GM19025 (cell line): ENCODE data around the gene IL22RA1.

ENCODE experiments used
- ATAC-seq: cut with Tn5 transposase; IDR thresholded peaks from one replicate; pipeline ENCODE4 v1.9.1; 2021; ENCODE audit warnings: mild to moderate bottlenecking, low read depth, moderate library complexity; ENCODE audit not compliant: unreplicated experiment

Gene IL22RA1

DNA sequence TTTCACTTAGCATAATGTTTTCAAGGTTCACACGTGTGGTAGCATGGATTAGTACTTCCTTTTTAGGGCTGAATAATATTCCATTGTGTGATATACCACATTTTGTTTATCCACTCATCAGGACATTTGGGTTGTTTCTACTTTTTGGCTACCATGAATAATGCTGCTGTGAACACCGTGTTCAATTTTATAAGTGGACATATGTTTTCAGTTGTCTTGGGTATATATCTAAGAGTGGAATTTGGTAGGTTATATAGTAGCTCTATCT is 3.8 kb downstream of the IL22RA1 start:
- ATAC-seq: no peak

DNA sequence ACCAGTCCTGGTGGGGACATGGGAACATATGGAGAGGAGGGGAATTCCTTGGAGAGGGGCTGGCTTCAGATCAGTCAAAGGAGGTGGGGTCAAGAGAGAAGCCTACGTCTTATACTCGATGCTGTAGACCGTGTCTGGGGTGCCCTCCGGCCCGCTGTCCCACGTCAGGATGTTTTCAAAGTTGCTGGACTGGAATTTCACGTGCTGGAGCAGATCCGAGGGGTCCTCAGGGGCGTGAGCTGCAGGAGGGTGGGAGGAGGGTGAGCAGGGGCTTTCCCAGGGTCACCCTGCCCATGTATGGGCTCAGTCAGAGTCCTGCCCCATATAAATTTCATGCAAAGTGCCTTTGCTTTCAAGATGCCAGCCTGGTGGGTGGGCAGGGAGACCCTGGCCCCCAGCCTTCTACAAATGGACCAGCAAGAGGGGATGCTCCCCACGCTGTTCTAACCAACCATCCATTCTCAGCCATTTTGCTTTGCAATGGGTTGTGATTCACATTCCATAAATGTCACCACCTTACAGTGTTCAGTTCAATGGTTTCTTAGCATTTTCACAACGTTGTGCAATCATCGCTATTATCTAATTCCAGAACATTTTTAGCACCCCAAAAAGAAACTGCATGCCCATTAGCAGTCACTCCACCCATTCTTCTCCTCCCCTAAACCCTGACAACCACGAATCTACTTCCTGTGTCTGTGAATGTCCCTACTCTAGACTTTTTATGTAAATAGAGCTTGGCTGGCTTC is 4.3 kb downstream of the IL22RA1 start:
- ATAC-seq: no peak

DNA sequence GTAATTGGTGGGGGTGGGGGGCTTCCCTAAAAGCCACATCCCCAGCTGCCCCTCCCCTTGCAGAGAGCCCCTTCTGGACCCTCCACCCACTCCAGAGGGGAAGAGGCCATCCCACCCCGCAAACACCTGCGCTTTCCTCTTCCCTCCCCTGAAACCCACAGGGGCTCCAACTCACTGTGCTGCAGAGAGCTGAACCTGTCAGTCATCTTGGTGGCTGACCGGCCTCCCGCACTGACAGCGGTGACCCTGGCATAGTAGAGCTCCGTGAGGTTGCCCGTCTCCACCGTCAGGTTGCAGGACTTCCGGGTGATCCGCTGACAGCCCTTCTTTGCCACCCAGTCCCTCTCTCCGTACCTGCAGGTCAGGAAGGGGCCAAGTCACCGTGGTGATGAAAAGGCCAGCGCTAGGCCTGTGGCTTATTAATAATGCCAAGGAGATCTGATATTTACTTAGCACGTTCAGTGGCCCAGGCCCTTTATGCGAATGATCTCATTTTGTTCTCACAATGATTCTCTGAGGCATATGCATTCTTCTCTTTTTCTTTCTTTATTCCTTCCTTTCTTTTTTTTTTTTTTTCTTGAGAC is 5.9 kb downstream of the IL22RA1 start:
- ATAC-seq: no peak

DNA sequence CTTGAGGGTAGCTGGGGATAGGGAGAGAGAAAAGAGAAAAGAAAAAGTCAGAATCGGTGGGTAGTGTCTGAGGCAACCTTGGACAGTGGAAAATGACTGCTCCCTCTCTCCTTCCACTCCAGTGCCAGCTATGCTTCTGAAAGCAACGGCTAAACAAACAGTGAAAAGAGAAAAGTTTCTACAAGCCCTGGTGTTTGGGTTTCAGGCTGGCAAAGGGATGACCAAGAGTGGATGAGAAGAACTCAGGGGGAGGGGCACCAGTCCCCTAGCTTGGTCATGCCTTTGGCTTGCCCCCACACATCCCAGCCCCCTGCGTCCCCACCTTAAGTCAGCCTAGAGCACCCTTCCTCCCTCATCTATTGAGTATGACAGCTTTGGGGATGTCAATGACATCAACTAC is 8.6 kb downstream of the IL22RA1 start:
- ATAC-seq: no peak

DNA sequence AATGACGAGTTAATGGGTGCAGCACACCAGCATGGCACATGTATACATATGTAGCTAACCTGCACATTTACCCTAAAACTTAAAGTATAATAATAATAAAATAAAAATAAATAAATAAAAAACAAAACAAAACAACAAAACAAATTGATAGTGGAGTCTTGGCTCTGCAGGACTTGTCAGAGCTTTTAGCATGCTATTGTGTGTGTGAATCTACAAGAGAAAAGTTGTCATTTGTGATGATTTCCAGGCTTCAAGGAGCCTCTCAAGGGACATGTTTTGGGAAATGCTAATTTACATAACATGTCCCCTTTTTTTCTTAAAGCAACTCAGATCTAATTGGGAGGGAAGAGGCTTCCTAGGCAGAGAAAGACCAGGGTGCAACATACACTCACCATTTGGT is 9.1 kb downstream of the IL22RA1 start:
- ATAC-seq: no peak

DNA sequence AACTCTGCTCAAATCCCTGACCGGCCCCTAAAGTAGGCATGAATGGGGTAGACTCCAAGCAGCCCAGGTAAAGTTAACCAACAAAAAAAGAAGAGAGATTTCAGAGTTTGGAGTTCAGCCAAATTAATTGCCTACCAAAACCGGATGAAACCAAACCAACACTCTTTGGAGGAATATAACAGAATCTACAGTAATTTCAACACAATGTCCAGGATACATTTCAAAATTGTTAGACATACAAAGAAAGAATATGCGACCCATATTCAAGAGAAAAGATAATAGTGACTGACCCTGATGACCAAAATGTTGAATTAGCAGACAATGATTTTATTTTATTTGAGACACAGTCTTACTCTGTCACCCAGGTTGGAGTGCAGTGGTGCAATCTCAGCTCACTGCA is 12.6 kb downstream of the IL22RA1 start:
- ATAC-seq: no peak

DNA sequence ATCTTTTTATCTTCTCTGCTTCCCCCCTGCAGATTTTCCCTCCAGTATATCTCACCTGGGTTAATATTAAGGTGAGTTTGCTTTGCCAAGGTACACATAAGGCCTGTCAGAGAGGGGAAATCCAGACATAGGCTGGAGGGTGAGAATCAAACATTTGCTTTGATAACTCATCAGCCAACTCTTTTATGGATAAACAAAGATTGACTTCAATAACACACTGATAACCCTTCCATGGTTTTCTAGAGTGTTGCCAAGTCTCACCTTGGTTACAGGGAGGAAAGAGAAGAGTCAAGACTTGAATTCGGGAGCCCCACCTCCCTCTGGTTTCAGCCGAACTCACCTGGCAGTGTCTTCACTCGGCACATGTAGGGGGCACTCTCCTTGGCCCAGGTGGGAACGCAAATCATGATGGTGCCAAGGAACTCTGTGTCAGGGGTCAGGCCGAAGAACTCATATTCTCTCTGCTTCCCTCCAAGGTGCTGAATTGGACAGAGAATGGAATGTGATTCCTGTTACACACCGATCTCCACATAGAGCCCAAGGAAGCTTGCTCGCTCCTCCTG is 15.1 kb downstream of the IL22RA1 start:
- no peak for ATAC-seq

DNA sequence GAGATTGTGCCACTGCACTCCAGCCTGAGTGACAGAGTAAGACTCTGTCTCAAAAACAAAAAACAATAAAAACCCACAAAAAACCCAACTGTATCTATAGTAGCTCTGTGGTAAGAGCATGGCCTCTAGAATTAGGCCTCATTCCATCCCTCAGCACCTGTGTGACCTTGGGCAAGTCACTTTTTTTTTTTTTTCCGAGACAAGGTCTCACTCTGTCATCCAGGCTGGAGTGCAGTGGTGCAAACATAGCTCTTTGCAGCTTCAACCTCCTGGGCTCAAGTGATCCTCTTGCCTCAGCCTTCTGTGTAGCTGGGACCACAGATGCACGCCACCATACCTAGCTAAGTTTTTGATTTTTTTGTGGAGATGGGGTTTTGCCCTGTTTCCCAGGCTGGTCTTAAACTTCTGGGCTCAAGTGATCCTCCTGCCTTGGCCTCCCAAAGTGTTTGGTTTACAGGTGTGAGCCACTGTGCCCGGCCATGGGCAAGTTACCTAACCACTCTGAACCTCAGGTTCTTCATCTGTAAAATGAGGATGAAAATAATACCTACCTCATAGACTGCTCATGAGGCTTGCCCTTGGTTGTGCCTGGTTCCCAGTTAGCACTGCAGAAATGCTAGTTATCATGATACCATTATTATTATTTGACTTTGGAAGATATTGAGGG is 15.7 kb downstream of the IL22RA1 start:
- ATAC-seq: no peak

DNA sequence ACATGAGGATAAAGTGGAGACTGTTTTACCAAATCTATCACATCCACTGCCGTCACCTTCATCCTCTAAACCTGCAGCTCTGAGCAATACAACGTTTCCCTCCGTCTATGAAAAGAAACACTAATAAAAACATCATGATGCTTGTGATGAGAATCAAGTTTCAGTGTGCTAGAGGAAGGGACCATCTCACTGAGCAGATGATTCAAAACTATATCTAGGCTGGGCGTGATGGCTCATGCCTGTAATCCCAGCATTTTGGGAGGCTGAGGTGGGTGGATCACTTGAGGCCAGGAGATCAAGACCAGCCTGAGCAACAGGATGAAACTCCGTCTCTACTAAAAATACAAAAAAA is 16.3 kb downstream of the IL22RA1 start:
- no peak for ATAC-seq

DNA sequence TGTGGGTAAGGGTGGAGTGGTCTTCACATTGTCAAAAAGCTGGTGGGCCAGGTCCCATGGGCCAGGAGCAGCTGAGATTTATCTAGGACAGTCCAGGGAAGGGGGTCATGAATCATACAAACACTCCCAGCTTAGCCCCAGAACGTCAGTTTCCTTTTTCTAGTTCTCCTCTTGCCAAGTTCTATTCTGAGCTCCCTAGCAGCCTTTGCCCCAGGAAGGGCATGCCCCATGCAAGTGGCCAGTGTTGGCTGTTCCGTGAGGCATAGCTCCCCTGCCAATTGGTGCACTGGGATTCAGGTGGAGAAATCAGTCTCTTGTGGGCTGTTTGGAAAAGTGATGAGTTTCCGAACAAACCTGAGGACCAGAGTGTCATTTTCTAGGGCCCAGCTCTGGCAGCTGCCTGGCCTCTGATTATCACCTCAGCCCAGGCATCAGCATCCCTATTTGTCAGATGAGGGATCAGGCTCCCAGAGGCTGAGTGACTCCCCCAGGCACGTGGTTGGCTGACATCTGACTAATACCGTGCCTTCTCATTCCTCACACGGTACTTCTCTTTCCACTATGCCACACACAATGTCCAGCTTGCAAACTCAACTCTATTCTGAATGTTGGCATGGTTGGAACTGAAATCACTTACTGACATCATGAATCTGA is 16.8 kb downstream of the IL22RA1 start:
- ATAC-seq: no peak

DNA sequence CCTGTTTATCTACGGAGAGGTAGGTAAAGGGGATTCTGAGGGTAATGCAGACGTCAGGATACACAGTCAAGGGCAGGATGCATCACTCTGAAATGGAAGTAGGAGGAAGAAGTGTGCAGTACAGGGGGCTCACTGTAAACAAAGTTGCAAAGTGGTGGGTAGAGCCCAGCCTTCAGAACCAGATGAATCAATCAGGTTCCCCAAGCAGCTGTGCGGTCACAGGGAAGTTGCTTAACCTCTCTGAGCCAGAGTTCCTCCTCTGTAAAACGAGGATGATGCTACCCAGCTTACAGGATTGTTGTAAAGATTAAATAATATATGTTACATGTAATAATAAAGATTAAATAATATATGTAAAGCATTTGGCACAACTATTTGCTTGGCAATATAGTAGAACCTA is 17.5 kb downstream of the IL22RA1 start:
- no peak for ATAC-seq

DNA sequence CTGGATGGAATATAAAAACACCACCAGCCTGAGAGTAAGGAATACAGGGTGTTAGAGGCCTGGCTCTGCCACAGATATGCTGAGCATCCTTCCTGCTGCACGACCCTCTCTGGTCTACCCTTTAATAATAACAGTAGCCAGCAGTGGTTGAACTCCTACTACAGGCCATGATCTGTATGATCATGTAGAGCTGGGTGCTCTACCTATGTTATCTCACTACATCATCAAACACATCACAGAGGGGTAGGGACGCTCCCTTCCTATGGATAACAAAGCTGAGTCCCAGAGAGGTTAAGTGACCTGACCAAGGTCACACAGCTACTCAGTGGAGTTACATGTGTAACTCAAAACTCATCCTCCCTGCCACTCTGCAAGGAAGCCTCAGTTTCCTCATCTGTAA is 18.0 kb downstream of the IL22RA1 start:
- no peak for ATAC-seq

DNA sequence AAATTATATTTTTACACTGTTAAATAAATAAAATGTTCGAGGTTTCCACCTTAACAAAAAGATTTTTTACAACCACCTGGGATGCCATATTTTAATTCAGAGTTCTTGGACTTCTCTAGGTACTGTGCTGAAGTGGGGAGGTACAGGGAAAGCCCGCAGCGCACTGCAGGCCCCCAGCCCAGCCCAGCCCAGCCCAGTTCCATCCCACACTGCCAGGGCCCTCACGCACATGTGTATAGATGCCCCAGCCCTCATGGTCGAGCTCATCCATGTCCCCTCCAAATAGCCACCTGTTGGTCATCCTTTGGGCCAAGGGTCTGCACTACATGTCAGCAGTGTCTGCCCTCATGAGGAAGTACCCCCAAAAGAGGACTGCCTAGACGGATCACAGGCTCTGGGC is 19.3 kb downstream of the IL22RA1 start:
- no peak for ATAC-seq

DNA sequence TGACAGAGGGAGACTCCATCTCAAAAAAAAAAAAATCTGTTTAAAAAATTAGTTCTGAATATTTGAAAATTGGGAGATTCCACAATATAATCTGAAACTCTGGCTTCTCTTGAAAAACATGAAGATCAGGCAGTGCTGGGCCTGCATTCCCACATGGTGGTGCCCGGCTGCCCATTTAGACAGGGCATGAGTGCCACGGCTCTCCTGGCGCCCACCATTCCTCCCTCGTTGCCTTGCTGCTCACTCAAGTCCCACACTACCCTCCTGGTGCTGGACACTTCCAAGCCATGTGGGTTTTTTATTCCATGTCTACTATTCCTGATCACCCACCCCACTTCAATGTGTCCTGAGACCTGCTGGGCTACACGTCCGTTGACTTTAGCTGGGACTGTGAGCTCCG is 20.2 kb downstream of the IL22RA1 start:
- ATAC-seq: no peak

DNA sequence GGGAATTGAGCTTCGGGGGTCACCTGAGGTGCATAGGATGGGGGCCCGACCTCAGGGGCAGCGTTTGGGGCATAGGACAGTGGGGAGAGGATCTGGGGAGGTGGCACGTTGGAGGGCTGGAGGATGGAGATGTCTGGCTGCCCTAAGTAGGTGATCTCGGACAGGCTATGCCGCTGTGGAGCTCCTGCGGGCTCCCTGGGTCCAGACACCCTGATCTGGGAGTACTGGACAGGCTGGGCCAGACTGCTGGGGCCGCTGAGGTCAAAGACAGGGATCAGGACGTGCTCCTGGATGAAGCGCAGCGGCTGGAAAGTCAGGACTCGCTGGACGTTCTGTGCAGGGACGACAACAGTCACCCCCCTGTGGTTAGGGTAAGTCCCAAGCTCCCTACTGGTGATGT is 21.5 kb downstream of the IL22RA1 start:
- ATAC-seq: no peak

DNA sequence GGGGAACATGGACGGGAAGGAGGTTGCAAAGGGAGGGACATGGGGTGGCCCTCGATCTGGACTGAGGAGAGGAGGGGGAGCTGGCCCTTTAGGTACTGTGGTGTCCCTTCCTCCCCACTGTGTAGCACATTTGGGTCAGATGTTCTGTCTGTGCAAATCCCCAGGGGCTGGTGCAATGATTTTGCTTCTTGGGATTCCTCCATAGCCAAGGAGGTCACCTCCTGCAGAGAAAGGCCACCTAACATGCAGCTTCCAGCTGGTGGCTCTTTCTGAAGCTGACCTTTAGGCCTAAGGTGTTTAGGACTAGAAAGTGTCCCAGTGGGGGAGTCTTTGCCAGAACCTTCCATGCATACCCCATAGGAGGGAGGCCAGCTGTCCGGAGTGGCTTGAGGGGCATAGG is 22.0 kb downstream of the IL22RA1 start:
- ATAC-seq: no peak

DNA sequence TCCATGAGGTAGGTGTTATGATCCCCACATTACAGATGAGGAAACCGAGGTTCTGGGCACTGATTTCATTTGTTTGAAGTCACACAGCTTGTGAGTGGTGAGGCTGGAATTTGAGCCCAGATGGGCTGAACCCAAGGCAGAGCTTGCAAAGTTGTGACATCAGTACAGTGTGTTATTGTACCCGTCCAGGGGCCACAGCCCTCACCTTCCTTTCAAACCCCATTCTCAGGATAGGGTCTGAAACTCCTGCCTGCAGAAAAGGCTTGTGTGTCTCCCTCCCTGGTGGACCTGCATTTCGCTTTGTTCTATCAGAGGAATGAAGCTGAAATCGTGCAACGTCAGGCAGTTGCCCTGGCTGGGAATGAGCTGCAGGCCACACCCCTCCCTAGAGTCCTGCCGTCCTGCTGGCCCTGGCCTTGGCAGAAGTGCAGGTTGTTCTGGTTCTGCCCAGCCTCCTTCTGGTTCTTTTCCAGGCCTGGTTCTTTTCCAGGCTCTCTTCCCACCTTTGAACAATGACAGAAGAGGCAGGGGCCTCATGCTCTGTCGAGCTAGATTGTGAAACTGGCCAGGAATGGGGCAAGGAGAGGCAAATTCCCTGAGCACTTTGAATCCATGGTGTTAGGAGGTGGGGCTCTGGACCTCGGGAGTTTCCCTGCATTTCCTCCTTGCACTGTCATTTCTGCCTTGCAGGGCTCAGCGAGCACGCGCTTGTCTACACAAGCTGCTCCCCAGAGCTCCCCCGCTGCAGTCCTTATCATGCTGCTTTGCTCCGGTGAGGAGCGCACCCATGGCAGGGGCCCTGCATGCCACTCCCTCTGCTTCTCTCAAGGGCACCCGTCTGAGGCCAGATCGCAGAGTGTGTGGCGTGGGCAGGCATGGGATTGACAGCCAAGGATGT is 22.8 kb downstream of the IL22RA1 start:
- ATAC-seq: no peak

DNA sequence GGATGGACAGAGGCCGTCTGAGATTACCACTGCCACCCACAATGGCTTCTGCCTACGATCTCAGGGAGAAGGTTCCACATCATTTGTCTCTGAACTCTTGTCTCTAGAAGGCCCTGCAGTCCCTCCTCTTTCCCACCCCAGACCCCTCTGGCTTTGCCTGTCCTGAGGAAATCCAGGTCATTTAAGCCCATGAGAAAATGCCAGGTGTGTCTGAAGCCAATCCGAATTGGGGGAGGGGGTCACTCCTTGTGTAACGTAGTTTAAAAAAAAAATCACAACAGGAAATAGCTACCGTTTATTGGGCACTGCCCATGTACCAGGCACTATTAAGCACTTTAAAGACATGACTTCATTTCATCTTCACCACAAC is 23.5 kb downstream of the IL22RA1 start:
- ATAC-seq: no peak

DNA sequence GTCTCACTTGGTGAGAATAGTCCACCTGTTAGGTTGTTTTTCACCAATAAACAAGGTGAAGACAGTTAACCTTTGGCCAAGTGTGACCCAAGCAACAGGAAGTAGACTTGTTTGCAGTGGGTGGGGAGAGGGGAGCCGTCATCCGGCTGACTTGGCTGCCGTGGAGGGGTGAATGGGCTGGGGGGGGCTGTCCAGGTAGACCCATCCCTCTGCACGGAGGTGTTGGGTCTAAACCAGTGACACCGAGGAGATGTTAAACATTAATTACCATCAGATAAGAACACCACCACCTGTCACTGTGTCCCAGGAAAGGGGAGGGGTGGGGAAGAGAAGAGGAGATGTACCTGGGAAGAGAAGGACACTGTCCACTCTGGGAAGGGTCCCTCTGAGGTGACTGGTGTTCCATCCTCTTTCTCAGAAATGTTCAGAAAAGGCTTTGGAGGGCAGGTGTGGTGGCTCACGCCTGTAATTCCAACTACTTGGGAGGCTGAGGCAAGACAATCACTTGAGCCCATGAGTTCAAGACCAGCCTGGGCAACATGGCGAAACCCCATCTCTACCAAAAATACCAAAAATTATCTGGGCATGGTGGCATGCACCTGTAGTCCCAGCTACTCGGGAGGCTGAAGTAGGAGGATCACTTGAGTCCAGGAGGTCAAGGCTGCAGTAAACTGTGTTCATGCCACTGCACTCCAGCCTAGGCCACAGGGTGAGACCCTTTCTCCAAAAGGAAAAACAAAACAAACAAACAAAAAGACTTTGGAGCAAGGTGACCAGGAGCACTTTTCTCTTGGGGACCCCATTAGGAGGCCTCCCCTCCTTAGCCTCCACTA is 24.3 kb downstream of the IL22RA1 start:
- ATAC-seq: no peak
